A673 (cell line): ENCODE data around the gene MACROH2A2. TPM values are rescaled to one million over a fixed set of nuclear protein-coding genes. Genes with fewer than 3 reads are reported as not detected.
A peak's percentile ranks its signal among the peaks of the same experiment; 100 is the strongest.
"Not testable (repeated sequence)": the region's sequence is repeated elsewhere in the genome, so short reads cannot be mapped to it uniquely, and the experiment has no call there.

Experiments
- BruUV-seq: library from RNA; stranded (reverse); fragments of 400-500 nt; replicated peaks from 2 replicates; lab custom pipeline; 2021; lab: Mats Ljungman, UMichigan
- CTCF ChIA-PET: fragments of 300-600 bp; sonication (Branson Sonifier 250); formaldehyde crosslinking; loops from one replicate; lab custom pipeline; 2022; ENCODE audit warnings: antibody characterized with exemption; lab: Charles Lee
- POLR2A ChIA-PET: fragments of 300-600 bp; sonication (Branson Sonifier 250); formaldehyde crosslinking; loops from one replicate; lab custom pipeline; 2022; ENCODE audit warnings: antibody characterized with exemption; ENCODE audit not compliant: low non-redundant PET; lab: Charles Lee
- DNase-seq: peaks from one replicate; pipeline ENCODE4 v3.0.0-alpha.2; 2015; ENCODE audit warnings: low spot score
- H3K27ac ChIP-seq: fragments of 200-600 bp; sonication (generic); 2 replicates; pipeline ENCODE4 v1.5.1; 2016; ENCODE audit warnings: mixed run types, low read depth, mild to moderate bottlenecking, mixed read lengths, antibody characterized with exemption, low read length; ENCODE audit not compliant: poor library complexity, severe bottlenecking
- H3K27me3 ChIP-seq: fragments of 200-600 bp; sonication (generic); replicated peaks from 2 replicates; pipeline ENCODE4 v1.6.1; 2017; ENCODE audit warnings: mixed run types, low read depth, mild to moderate bottlenecking, mixed read lengths, antibody characterized with exemption, low read length; ENCODE audit not compliant: insufficient read depth, poor library complexity
- H3K36me3 ChIP-seq: fragments of 200-600 bp; sonication (generic); 2 replicates; pipeline ENCODE4 v1.6.1; 2016; ENCODE audit warnings: mixed run types, mild to moderate bottlenecking, mixed read lengths, antibody characterized with exemption, low read length; ENCODE audit not compliant: insufficient read depth, poor library complexity, severe bottlenecking
- H3K4me1 ChIP-seq: fragments of 200-600 bp; sonication (generic); 2 replicates; pipeline ENCODE4 v1.6.1; 2017; ENCODE audit warnings: mixed run types, mild to moderate bottlenecking, mixed read lengths, antibody characterized with exemption, low read length; ENCODE audit not compliant: insufficient read depth, poor library complexity, severe bottlenecking
- H3K4me3 ChIP-seq: fragments of 200-600 bp; sonication (generic); 2 replicates; pipeline ENCODE4 v1.5.1; 2016; ENCODE audit warnings: low read depth, mixed run types, mild to moderate bottlenecking, mixed read lengths, low read length; ENCODE audit not compliant: poor library complexity, severe bottlenecking
- H3K9me3 ChIP-seq: fragments of 200-600 bp; sonication (generic); 2 replicates; pipeline ENCODE4 v1.6.1; 2016; ENCODE audit warnings: mixed run types, low read depth, mild to moderate bottlenecking, mixed read lengths, antibody characterized with exemption, low read length; ENCODE audit not compliant: poor library complexity, severe bottlenecking
- EZH2 ChIP-seq: fragments of 200-600 bp; sonication (generic); IDR thresholded peaks from 2 replicates; pipeline ENCODE4 v1.6.1; 2017; ENCODE audit warnings: borderline replicate concordance, low read depth, mild to moderate bottlenecking, mixed read lengths, antibody characterized with exemption, low read length; ENCODE audit not compliant: poor library complexity, severe bottlenecking
- intact Hi-C: fragments of 100-400 bp; cut with micrococcal nuclease; formaldehyde crosslinking; loops from one replicate; pipeline ENCODE4 v1.10.0; 2022; ENCODE audit not compliant: unreplicated experiment
- total RNA-seq: library from RNA; stranded (reverse); gene quantifications from 2 replicates; pipeline ENCODE4 v1.2.3, GENCODE V29; 2021
- TF ChIP-seq, protein P1 (sequence below): fragments of 300-800, 200-600 bp; sonication (generic); conservative IDR thresholded peaks from 2 replicates; pipeline ENCODE4 v1.5.1; 2017; ENCODE audit warnings: low read depth, mild to moderate bottlenecking, antibody characterized with exemption, low read length, moderate library complexity, mixed read lengths

MACROH2A2 gene
- total RNA-seq, 1 experiment from 2014 or later = 301 TPM

DNA sequence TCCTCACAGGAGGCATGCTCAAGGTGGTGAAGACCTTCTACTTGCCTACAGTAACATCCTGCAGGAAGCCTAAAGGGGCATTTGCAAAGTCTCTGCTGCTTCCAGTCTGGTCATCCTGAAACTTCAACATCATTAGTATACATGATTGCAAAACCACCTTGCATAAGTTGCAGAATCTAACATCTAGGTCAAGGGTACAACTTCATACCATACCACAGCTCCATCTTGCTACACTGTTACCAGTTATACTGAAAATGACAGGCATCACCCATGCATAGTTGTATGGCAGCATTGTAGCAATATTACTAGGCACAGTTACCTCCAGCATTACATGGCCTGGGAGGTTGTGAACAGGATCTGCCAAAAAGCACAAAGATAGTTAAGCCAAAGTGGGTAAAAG lies 13.7 kb upstream of the MACROH2A2 start:
- Histone ChIP-seq H3K27me3 (no peaks in the 10 kb centered on the region), H3K36me3 (peaks cover 7% of the 10 kb centered on the region), H3K27ac (peak overlapping the region; percentile 98), H3K9me3 (peaks cover 17% of the 10 kb centered on the region), H3K4me1 (peaks cover 45% of the 10 kb centered on the region), H3K4me3 (no peak overlapping the region)
- no TSS peak for BruUV-seq
- no peak for DNase-seq
- CTCF ChIA-PET = no interaction called here
- no peak for TF ChIP-seq EZH2
- TF ChIP-seq, protein P1, sequence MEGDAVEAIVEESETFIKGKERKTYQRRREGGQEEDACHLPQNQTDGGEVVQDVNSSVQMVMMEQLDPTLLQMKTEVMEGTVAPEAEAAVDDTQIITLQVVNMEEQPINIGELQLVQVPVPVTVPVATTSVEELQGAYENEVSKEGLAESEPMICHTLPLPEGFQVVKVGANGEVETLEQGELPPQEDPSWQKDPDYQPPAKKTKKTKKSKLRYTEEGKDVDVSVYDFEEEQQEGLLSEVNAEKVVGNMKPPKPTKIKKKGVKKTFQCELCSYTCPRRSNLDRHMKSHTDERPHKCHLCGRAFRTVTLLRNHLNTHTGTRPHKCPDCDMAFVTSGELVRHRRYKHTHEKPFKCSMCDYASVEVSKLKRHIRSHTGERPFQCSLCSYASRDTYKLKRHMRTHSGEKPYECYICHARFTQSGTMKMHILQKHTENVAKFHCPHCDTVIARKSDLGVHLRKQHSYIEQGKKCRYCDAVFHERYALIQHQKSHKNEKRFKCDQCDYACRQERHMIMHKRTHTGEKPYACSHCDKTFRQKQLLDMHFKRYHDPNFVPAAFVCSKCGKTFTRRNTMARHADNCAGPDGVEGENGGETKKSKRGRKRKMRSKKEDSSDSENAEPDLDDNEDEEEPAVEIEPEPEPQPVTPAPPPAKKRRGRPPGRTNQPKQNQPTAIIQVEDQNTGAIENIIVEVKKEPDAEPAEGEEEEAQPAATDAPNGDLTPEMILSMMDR = no peak
- POLR2A ChIA-PET = no interaction called here
- intact Hi-C loops = no loop called here

DNA sequence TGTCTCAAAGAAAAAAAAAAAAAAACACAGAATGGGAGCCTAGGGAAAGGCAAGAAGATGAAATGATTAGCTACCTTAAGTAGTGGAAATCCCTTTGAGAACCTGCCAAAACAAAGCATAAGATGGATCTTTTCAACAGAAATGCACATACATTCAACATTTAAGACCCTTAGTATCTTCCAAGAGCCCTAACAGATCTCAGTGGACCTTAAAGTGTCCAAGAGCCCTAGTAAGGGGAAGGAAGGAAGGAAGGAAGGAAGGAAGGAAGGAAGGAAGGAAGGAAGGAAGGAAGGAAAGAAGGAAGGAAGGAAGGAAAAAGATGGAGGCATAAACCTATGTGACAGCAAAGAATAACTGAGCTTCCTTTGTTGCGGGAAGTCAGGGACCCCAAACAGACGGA lies 11.6 kb upstream of the MACROH2A2 start:
- DNase-seq = peak; percentile 95
- TF ChIP-seq, protein P1 = no peak
- no peak for TF ChIP-seq EZH2
- CTCF ChIA-PET = interaction anchor here (0.6 to 1.3 kb wide), 7 partner anchors 78 to 521 kb away, joined by 3 to 6 read pairs (median 3); no protein-coding TSS in a partner anchor
- Histone ChIP-seq H3K36me3 (peaks cover 7% of the 10 kb centered on the region), H3K4me3 (no peak overlapping the region), H3K4me1 (peaks cover 24% of the 10 kb centered on the region), H3K9me3 (peaks cover 17% of the 10 kb centered on the region), H3K27me3 (no peaks in the 10 kb centered on the region), H3K27ac (peak overlapping the region; percentile 98)
- POLR2A ChIA-PET = interaction anchor here (0.5 to 1.0 kb wide), 10 partner anchors 13 to 146 kb away, joined by 3 to 19 read pairs (median 4); no protein-coding TSS in a partner anchor
- no TSS peak for BruUV-seq
- intact Hi-C loops = loop anchor here (1.0 to 2.0 kb wide), 2 partner anchors 66 to 105 kb away; no protein-coding TSS in a partner anchor

DNA sequence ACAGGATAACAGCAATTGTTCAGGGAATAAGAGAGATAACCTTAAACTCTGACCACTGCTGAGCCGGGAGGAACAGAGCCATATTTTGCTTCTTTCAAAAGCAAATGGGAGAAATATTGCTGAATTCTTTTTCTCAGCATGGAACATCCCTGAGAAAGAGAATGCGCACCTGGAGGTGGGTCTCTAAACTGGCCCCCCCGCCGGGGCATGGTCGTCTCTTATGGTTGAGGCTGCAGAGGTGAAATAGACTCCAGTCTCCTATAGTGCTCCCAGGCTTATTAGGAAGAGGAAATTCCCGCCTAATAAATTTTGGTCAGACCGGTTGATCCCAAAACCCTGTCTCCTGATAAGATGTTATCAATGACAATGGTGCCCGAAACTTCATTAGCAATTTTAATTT lies 10.9 kb upstream of the MACROH2A2 start:
- Histone ChIP-seq H3K9me3 (peaks cover 17% of the 10 kb centered on the region), H3K27ac (peak overlapping the region; percentile 98), H3K4me1 (peaks cover 21% of the 10 kb centered on the region)
- TSS peak; percentile 88 for BruUV-seq
- not testable (repeated sequence) for H3K4me3 ChIP-seq, H3K36me3 ChIP-seq, H3K27me3 ChIP-seq
- ChIA-PET CTCF (interaction anchor here (0.7 to 1.3 kb wide), 3 partner anchors 78 to 520 kb away, joined by 3 to 6 read pairs (median 3); no protein-coding TSS in a partner anchor), POLR2A (interaction anchor here (0.7 to 1.0 kb wide), 3 partner anchors 101 to 106 kb away, joined by 4 to 8 read pairs (median 6); no protein-coding TSS in a partner anchor)
- DNase-seq = peak; percentile 88
- intact Hi-C loops = loop anchor here (1.0 to 2.0 kb wide), 2 partner anchors 67 to 105 kb away; no protein-coding TSS in a partner anchor

DNA sequence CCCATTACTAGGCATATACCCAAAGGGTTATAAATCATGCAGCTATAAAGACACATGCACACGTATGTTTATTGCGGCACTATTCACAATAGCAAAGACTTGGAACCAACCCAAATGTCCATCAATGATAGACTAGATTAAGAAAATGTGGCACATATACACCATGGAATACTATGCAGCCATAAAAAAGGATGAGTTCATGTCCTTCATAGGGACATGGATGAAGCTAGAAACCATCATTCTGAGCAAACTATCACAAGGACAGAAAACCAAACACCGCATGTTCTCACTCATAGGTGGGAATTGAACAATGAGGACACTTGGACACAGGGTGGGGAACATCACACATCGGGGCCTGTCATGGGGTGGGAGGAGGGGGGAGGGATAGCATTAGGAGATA lies 5.6 kb upstream of the MACROH2A2 start:
- H3K36me3 ChIP-seq, H3K9me3 ChIP-seq, DNase-seq, H3K27me3 ChIP-seq, CTCF ChIA-PET, intact Hi-C loops, H3K27ac ChIP-seq, H3K4me3 ChIP-seq, POLR2A ChIA-PET, BruUV-seq: not testable (repeated sequence)
- H3K4me1 ChIP-seq = peaks cover 59% of the 10 kb centered on the region
